Skeletal muscle satellite cell (primary cell): ENCODE measurements around the gene COL4A1.

Experiments
- H3K27me3 ChIP-seq: 2 replicates; pipeline ENCODE4 v1.7.0; 2013; ENCODE audit warnings: low read length; ENCODE audit not compliant: control insufficient read depth, insufficient read depth
- H3K36me3 ChIP-seq: 2 replicates; pipeline ENCODE4 v1.7.0; 2013; ENCODE audit warnings: mild to moderate bottlenecking, control low read depth, low read length; ENCODE audit not compliant: insufficient read depth
- H3K4me1 ChIP-seq: 2 replicates; pipeline ENCODE4 v1.7.0; 2013; ENCODE audit warnings: low read length; ENCODE audit not compliant: control insufficient read depth, insufficient read depth
- H3K4me2 ChIP-seq: 2 replicates; pipeline ENCODE4 v1.7.0; 2013; ENCODE audit warnings: mild to moderate bottlenecking, low read length
- H3K4me3 ChIP-seq: 2 replicates; pipeline ENCODE4 v1.7.0; 2013; ENCODE audit warnings: low read length
- H3K9ac ChIP-seq: 2 replicates; pipeline ENCODE4 v1.7.0; 2013; ENCODE audit warnings: mild to moderate bottlenecking, low read depth, low read length, moderate library complexity
- H3K9me3 ChIP-seq: replicated peaks from 2 replicates; pipeline ENCODE4 v1.7.0; 2013; ENCODE audit warnings: mild to moderate bottlenecking, control low read depth, low read length

The COL4A1 gene

GRCh38 chr13:110227864-110228643 lies 78.9 kb downstream of the COL4A1 start:
- H3K9me3 ChIP-seq: no peaks in the 10 kb centered on the region
- H3K27me3 ChIP-seq: no peaks in the 10 kb centered on the region
- peaks cover 31% of the 10 kb centered on the region for H3K4me1 ChIP-seq
- H3K4me3 ChIP-seq: no peak overlapping the region
- H3K4me2 ChIP-seq: no peak overlapping the region
- H3K9ac ChIP-seq: no peak overlapping the region
- H3K36me3 ChIP-seq: peaks cover 3% of the 10 kb centered on the region

GRCh38 chr13:110227416-110227815 lies 79.5 kb downstream of the COL4A1 start:
- H3K27me3 ChIP-seq: no peaks in the 10 kb centered on the region
- no peak overlapping the region for H3K9ac ChIP-seq
- peaks cover 25% of the 10 kb centered on the region for H3K4me1 ChIP-seq
- H3K36me3 ChIP-seq: peaks cover 3% of the 10 kb centered on the region
- H3K4me2 ChIP-seq: no peak overlapping the region
- no peaks in the 10 kb centered on the region for H3K9me3 ChIP-seq
- no peak overlapping the region for H3K4me3 ChIP-seq

- H3K4me2 ChIP-seq: no peak overlapping the region
- peaks cover 23% of the 10 kb centered on the region for H3K4me1 ChIP-seq
- H3K9ac ChIP-seq: no peak overlapping the region
- H3K36me3 ChIP-seq: peaks cover 3% of the 10 kb centered on the region
- no peaks in the 10 kb centered on the region for H3K9me3 ChIP-seq
- H3K4me3 ChIP-seq: no peak overlapping the region
- no peaks in the 10 kb centered on the region for H3K27me3 ChIP-seq
These were observed 81.1 kb downstream of the COL4A1 start for GRCh38 chr13:110225609-110226574.

GRCh38 chr13:110225003-110225402 lies 82.0 kb downstream of the COL4A1 start:
- Histone ChIP-seq H3K9ac (no peak overlapping the region), H3K9me3 (no peaks in the 10 kb centered on the region), H3K4me3 (no peak overlapping the region), H3K4me2 (no peak overlapping the region), H3K27me3 (no peaks in the 10 kb centered on the region), H3K36me3 (peaks cover 2% of the 10 kb centered on the region), H3K4me1 (peaks cover 23% of the 10 kb centered on the region)

GRCh38 chr13:110224519-110224918 lies 82.4 kb downstream of the COL4A1 start:
- peaks cover 20% of the 10 kb centered on the region for H3K4me1 ChIP-seq
- no peak overlapping the region for H3K4me2 ChIP-seq
- H3K9ac ChIP-seq: no peak overlapping the region
- no peaks in the 10 kb centered on the region for H3K36me3 ChIP-seq
- no peaks in the 10 kb centered on the region for H3K27me3 ChIP-seq
- no peaks in the 10 kb centered on the region for H3K9me3 ChIP-seq
- no peak overlapping the region for H3K4me3 ChIP-seq

GRCh38 chr13:110221406-110222117 lies 85.4 kb downstream of the COL4A1 start:
- no peaks in the 10 kb centered on the region for H3K9me3 ChIP-seq
- H3K4me2 ChIP-seq: peak overlapping the region; percentile 58
- no peaks in the 10 kb centered on the region for H3K27me3 ChIP-seq
- H3K36me3 ChIP-seq: no peaks in the 10 kb centered on the region
- H3K4me1 ChIP-seq: peaks cover 27% of the 10 kb centered on the region
- no peak overlapping the region for H3K4me3 ChIP-seq
- H3K9ac ChIP-seq: peak overlapping the region; percentile 62

GRCh38 chr13:110220471-110220870 lies 86.5 kb downstream of the COL4A1 start:
- Histone ChIP-seq H3K36me3 (no peaks in the 10 kb centered on the region), H3K4me1 (peaks cover 27% of the 10 kb centered on the region), H3K9me3 (no peaks in the 10 kb centered on the region), H3K4me3 (no peak overlapping the region), H3K4me2 (no peak overlapping the region), H3K27me3 (no peaks in the 10 kb centered on the region), H3K9ac (no peak overlapping the region)

GRCh38 chr13:110218581-110219201 lies 88.3 kb downstream of the COL4A1 start:
- Histone ChIP-seq H3K36me3 (no peaks in the 10 kb centered on the region), H3K4me1 (peaks cover 27% of the 10 kb centered on the region), H3K4me3 (no peak overlapping the region), H3K4me2 (no peak overlapping the region), H3K9me3 (no peaks in the 10 kb centered on the region), H3K27me3 (no peaks in the 10 kb centered on the region), H3K9ac (no peak overlapping the region)

GRCh38 chr13:110217811-110218210 lies 89.1 kb downstream of the COL4A1 start:
- no peak overlapping the region for H3K9ac ChIP-seq
- H3K4me3 ChIP-seq: no peak overlapping the region
- H3K9me3 ChIP-seq: no peaks in the 10 kb centered on the region
- peaks cover 4% of the 10 kb centered on the region for H3K36me3 ChIP-seq
- no peaks in the 10 kb centered on the region for H3K27me3 ChIP-seq
- no peak overlapping the region for H3K4me2 ChIP-seq
- peaks cover 27% of the 10 kb centered on the region for H3K4me1 ChIP-seq

GRCh38 chr13:110217085-110217484 lies 89.9 kb downstream of the COL4A1 start:
- peaks cover 11% of the 10 kb centered on the region for H3K36me3 ChIP-seq
- H3K4me1 ChIP-seq: peaks cover 27% of the 10 kb centered on the region
- peak overlapping the region; percentile 28 for H3K9ac ChIP-seq
- no peaks in the 10 kb centered on the region for H3K9me3 ChIP-seq
- peak overlapping the region; percentile 57 for H3K4me2 ChIP-seq
- no peaks in the 10 kb centered on the region for H3K27me3 ChIP-seq
- no peak overlapping the region for H3K4me3 ChIP-seq
